ENCODE results near the gene RABEP2. TPM values are rescaled to one million over a fixed set of nuclear protein-coding genes. Genes with fewer than 3 reads are reported as not detected.

Gene RABEP2
- total RNA-seq, 1 experiment from 2014 or later = 13.4 TPM

DNA sequence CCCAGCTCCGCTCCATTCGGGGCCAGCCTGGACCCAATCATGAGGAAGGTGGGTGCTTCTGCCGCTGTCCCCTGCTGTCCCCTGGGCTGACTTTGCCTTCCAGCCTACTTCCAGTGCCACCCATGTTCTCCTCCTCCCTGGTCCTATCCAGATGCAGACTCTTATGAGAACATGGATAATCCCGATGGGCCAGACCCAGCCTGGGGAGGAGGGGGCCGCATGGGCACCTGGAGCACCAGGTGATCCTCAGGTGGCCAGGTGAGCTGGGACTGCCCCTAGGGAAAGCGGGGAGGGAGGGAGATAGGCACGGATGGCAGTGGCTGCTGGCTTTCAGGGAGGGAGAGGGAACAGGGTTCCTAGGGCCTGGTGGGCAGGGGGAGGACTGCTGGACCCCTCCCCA, 13.7 kb upstream of the RABEP2 start:
- Histone ChIP-seq H3K4me1 (ENCODE audit: control insufficient read depth in 1 of 2, insufficient read depth in 2 of 2, low read length in 2 of 2) (peaks cover 4 to 19% of the 10 kb centered on the region in 2 experiments; a peak in 3 of 4 replicates), H4K20me1 (ENCODE audit: insufficient read depth) (no peaks in the 10 kb centered on the region), H3K4me3 (replicated peaks in 1 of 2; ENCODE audit: low read depth in 1 of 2, low read length in 2 of 2) (no peak overlapping the region), H3K9me3 (ENCODE audit: control insufficient read depth in 1 of 2, insufficient read depth in 1 of 2, low read depth in 1 of 2, low read length in 2 of 2) (no peaks in the 10 kb centered on the region), H3K27me3 (ENCODE audit: insufficient read depth, low read length) (no peaks in the 10 kb centered on the region), H3K36me3 (ENCODE audit: control insufficient read depth in 1 of 2, insufficient read depth in 2 of 2, low read length in 2 of 2) (no peaks in the 10 kb centered on the region), H3K9me2 (ENCODE audit: insufficient read depth) (no peaks in the 10 kb centered on the region), H3K9ac (ENCODE audit: low read length) (no peak overlapping the region), H3K4me2 (ENCODE audit: low read length) (no peak overlapping the region), H3K79me2 (ENCODE audit: insufficient read depth, low read length) (no peaks in the 10 kb centered on the region), H2AFZ (ENCODE audit: low read depth, low read length, poor library complexity, severe bottlenecking) (no peak overlapping the region), H3K27ac (ENCODE audit: low read depth, low read length) (no peak overlapping the region)
- no TSS peak for BruUV-seq (replicated peaks)
- intact Hi-C loops (cut with micrococcal nuclease) = no loop called here
- TF ChIP-seq, protein P1, sequence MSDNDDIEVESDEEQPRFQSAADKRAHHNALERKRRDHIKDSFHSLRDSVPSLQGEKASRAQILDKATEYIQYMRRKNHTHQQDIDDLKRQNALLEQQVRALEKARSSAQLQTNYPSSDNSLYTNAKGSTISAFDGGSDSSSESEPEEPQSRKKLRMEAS (IDR thresholded peaks at IDR 0.05) = no peak
- TF ChIP-seq CEBPB (IDR thresholded peaks at IDR 0.05; ENCODE audit: low read depth) = no peak
- TF ChIP-seq ZFX (IDR thresholded peaks at IDR 0.05) = no peak
- TF ChIP-seq EGR1 (IDR thresholded peaks at IDR 0.05; ENCODE audit: low read depth) = no peak
- no peak for TF ChIP-seq SRF (IDR thresholded peaks at IDR 0.05; ENCODE audit: low read depth)
- TF ChIP-seq ZNF274 (IDR thresholded peaks at IDR 0.05; ENCODE audit: low read depth, low read length) = no peak
- TF ChIP-seq EZH2phosphoT487 (IDR thresholded peaks at IDR 0.05; ENCODE audit: borderline replicate concordance) = no peak
- no peak for TF ChIP-seq YY1 (IDR thresholded peaks at IDR 0.05; ENCODE audit: extremely low read depth, insufficient replicate concordance, low read depth, low read length)
- TF ChIP-seq, protein P2, sequence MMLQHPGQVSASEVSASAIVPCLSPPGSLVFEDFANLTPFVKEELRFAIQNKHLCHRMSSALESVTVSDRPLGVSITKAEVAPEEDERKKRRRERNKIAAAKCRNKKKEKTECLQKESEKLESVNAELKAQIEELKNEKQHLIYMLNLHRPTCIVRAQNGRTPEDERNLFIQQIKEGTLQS (IDR thresholded peaks at IDR 0.05) = no peak
- TF ChIP-seq POLR2AphosphoS5 (IDR thresholded peaks at IDR 0.05; ENCODE audit: low read depth, low read length) = no peak
- POLR2A ChIA-PET = no interaction called here
- no peak for DNase-seq (ENCODE audit: low read depth, low spot score)
- CTCF ChIA-PET = no interaction called here
- RAD21 ChIA-PET (ENCODE audit: low non-redundant PET in 1 of 2, low total read pairs in 2 of 2, uncharacterized antibody in 2 of 2, unreplicated experiment in 2 of 2) = no interaction called here
- ATAC-seq = no peak

DNA sequence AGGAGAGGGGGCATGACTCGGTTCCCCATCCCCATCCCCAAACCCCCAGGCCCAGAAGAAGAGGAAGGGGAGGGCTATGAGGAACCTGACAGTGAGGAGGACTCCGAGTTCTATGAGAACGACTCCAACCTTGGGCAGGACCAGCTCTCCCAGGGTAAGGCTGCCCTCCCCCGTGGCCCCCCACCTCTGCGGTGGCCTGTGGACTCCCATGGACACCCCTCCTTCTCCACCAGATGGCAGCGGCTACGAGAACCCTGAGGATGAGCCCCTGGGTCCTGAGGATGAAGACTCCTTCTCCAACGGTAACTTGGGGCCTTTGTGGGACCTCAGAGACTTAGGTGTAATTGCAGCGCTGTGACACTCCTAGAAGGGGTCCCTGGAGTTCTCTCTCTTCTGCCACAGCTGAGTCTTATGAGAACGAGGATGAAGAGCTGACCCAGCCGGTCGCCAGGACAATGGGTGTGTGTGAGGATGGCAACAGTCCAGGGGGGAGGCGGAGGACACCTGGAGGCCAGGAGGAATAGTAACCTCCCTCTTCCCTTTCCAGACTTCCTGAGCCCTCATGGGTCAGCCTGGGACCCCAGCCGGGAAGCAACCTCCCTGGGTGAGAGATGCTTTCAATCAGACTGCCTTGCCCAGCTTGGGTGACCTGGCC, 12.3 kb upstream of the RABEP2 start:
- no peak overlapping the region for H3K4me2 ChIP-seq (ENCODE audit: low read length)
- ChIA-PET POLR2A (no interaction called here), CTCF (no interaction called here), RAD21 (ENCODE audit: low non-redundant PET in 1 of 2, low total read pairs in 2 of 2, uncharacterized antibody in 2 of 2, unreplicated experiment in 2 of 2) (no interaction called here)
- no peak overlapping the region for H3K9ac ChIP-seq (ENCODE audit: low read length)
- no peak overlapping the region for H3K27ac ChIP-seq (ENCODE audit: low read depth, low read length)
- no peak overlapping the region for H3K4me3 ChIP-seq (replicated peaks in 1 of 2; ENCODE audit: low read depth in 1 of 2, low read length in 2 of 2)
- intact Hi-C loops (cut with micrococcal nuclease) = no loop called here
- no peaks in the 10 kb centered on the region for H3K36me3 ChIP-seq (ENCODE audit: control insufficient read depth in 1 of 2, insufficient read depth in 2 of 2, low read length in 2 of 2)
- H2AFZ ChIP-seq (ENCODE audit: low read depth, low read length, poor library complexity, severe bottlenecking) = no peak overlapping the region
- no peaks in the 10 kb centered on the region for H3K79me2 ChIP-seq (ENCODE audit: insufficient read depth, low read length)
- DNase-seq (ENCODE audit: low read depth, low spot score) (no peak), ATAC-seq (no peak)
- no peaks in the 10 kb centered on the region for H3K9me2 ChIP-seq (ENCODE audit: insufficient read depth)
- no TSS peak for BruUV-seq (replicated peaks)
- no peak for TF ChIP-seq ELF1 (IDR thresholded peaks at IDR 0.05; ENCODE audit: borderline replicate concordance, low read depth)
- no peak for TF ChIP-seq EZH2 (IDR thresholded peaks at IDR 0.05)
- TF ChIP-seq, protein P1 (IDR thresholded peaks at IDR 0.05) = no peak
- TF ChIP-seq, protein P3, sequence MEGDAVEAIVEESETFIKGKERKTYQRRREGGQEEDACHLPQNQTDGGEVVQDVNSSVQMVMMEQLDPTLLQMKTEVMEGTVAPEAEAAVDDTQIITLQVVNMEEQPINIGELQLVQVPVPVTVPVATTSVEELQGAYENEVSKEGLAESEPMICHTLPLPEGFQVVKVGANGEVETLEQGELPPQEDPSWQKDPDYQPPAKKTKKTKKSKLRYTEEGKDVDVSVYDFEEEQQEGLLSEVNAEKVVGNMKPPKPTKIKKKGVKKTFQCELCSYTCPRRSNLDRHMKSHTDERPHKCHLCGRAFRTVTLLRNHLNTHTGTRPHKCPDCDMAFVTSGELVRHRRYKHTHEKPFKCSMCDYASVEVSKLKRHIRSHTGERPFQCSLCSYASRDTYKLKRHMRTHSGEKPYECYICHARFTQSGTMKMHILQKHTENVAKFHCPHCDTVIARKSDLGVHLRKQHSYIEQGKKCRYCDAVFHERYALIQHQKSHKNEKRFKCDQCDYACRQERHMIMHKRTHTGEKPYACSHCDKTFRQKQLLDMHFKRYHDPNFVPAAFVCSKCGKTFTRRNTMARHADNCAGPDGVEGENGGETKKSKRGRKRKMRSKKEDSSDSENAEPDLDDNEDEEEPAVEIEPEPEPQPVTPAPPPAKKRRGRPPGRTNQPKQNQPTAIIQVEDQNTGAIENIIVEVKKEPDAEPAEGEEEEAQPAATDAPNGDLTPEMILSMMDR (IDR thresholded peaks at IDR 0.05 in 2 of 3, conservative IDR thresholded peaks at IDR 0.05 in 1 of 3; ENCODE audit: borderline replicate concordance in 1 of 3, insufficient read depth in 1 of 3, low read depth in 2 of 3, low read length in 2 of 3) = 0 out of 6 replicates have a peak, but pooled peaks of 1 of the 3 experiments have one; percentile 14
- TF ChIP-seq ZFX (IDR thresholded peaks at IDR 0.05) = no peak
- TF ChIP-seq FOSL1 (IDR thresholded peaks at IDR 0.05; ENCODE audit: low read depth) = no peak
- no peak for TF ChIP-seq EGR1 (IDR thresholded peaks at IDR 0.05; ENCODE audit: low read depth)
- TF ChIP-seq RAD21 (IDR thresholded peaks at IDR 0.05; ENCODE audit: low read depth) = no peak
- TF ChIP-seq EZH2phosphoT487 (IDR thresholded peaks at IDR 0.05; ENCODE audit: borderline replicate concordance) = no peak
- H3K9me3 ChIP-seq (ENCODE audit: control insufficient read depth in 1 of 2, insufficient read depth in 1 of 2, low read depth in 1 of 2, low read length in 2 of 2) = no peaks in the 10 kb centered on the region
- H4K20me1 ChIP-seq (ENCODE audit: insufficient read depth) = no peaks in the 10 kb centered on the region
- H3K27me3 ChIP-seq (ENCODE audit: insufficient read depth, low read length) = no peaks in the 10 kb centered on the region
- peaks cover 4 to 19% of the 10 kb centered on the region in 2 experiments; a peak in 3 of 4 replicates for H3K4me1 ChIP-seq (ENCODE audit: control insufficient read depth in 1 of 2, insufficient read depth in 2 of 2, low read length in 2 of 2)

All from HCT116 (cell line).